ENCODE data around the gene TSPO2. TPM values are rescaled to one million over a fixed set of nuclear protein-coding genes. Genes with fewer than 3 reads are reported as not detected.

Gene TSPO2
- polyA plus RNA-seq, 3 donors = not detected

DNA sequence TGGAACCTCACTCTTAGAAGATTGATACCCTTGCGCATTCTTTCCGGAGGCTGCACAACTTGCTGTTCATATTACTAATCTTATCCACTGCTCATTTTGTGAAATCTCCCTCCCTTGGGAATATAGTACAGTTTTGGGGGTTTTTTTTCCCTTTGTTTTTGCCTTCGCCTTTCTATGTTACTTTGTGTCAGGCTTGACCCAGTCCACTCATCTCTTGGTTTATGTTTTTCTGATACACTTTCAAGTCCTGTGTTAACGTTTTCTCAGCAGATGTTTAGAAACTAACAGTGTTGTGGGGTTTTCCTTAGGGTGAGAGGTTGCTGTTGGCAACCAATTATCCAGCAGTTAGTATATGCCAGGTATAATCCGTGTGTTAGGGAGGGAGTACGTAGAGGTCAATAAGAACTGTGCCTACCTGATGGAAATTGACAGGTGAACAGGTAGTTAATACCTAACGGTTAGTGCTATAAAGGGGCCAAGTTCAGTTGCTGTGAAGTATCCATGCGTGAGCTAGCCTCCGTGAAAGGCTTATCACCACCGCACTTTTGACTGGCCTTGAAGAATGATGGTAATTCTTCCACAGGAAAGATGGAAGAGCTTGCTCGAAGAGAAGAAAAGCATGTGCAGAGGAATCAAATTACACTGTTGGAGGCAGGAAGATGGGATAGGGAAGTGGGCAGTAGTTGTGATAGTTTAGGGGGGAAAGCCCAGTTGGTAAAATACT, 31.9 kb downstream of the TSPO2 start:
- Histone ChIP-seq H3K4me3 (replicated peaks in 1 of 3; ENCODE audit: low read depth in 2 of 3, low read length in 3 of 3) (peak overlapping the region; percentile 80 to 88 (median 88)), H2AFZ (ENCODE audit: insufficient read depth, low read depth, low read length, poor library complexity, severe bottlenecking) (peak overlapping the region; percentile 67), H4K20me1 (ENCODE audit: insufficient read depth, low read length) (peaks cover 31% of the 10 kb centered on the region), H3K4me1 (ENCODE audit: control insufficient read depth in 1 of 2, insufficient read depth in 2 of 2, low read length in 2 of 2) (peaks cover 18 to 27% of the 10 kb centered on the region in 2 donors), H3K27ac (ENCODE audit: low read depth in 1 of 2, low read length in 2 of 2) (peak overlapping the region; percentile 96 to 98), H3K9me3 (replicated peaks in 1 of 2; ENCODE audit: control insufficient read depth in 1 of 2, insufficient read depth in 1 of 2, low read length in 2 of 2) (no peaks in the 10 kb centered on the region), H3K36me3 (replicated peaks in 1 of 2; ENCODE audit: control insufficient read depth in 1 of 2, insufficient read depth in 2 of 2, low read length in 2 of 2) (peaks cover 5 to 22% of the 10 kb centered on the region in 2 donors), H3K79me2 (ENCODE audit: insufficient read depth, low read length) (peaks cover 68% of the 10 kb centered on the region), H3K4me2 (replicated peaks; ENCODE audit: extremely low read depth, low read length, poor library complexity, severe bottlenecking) (peak overlapping the region; percentile 83), H3K27me3 (ENCODE audit: control insufficient read depth in 2 of 2, insufficient read depth in 2 of 2, low read length in 2 of 2) (no peaks in the 10 kb centered on the region), H3K9ac (ENCODE audit: insufficient read depth, low read length, poor library complexity, severe bottlenecking) (peak overlapping the region; percentile 99)
- peak overlapping the region; percentile 86 to 92 for H3K4me3 Mint-ChIP-seq
- intact Hi-C loops (cut with micrococcal nuclease) = loop anchor here (5.0 to 10.0 kb wide), 3 partner anchors 108 to 661 kb away; partner anchors contain the start of gene TFEB (in 1 of the 2)
- DNase-seq = peak in 1 of 3 donors; percentile 27
- peaks cover 31% of the 10 kb centered on the region for H3K4me1 Mint-ChIP-seq
- peak overlapping the region; percentile 94 to 97 (median 96) for H3K27ac Mint-ChIP-seq
- H3K36me3 Mint-ChIP-seq = peaks cover 17 to 20% of the 10 kb centered on the region in 2 donors
- H3K9me3 Mint-ChIP-seq = no peaks in the 10 kb centered on the region
- no peaks in the 10 kb centered on the region for H3K27me3 Mint-ChIP-seq (ENCODE audit: low read depth in 3 of 3)
- WGBS (ENCODE audit: insufficient coverage) = 17% methylated on average over 9 of the region's 11 CpGs
- no peak for TF ChIP-seq CTCF (IDR thresholded peaks at IDR 0.05)

DNA sequence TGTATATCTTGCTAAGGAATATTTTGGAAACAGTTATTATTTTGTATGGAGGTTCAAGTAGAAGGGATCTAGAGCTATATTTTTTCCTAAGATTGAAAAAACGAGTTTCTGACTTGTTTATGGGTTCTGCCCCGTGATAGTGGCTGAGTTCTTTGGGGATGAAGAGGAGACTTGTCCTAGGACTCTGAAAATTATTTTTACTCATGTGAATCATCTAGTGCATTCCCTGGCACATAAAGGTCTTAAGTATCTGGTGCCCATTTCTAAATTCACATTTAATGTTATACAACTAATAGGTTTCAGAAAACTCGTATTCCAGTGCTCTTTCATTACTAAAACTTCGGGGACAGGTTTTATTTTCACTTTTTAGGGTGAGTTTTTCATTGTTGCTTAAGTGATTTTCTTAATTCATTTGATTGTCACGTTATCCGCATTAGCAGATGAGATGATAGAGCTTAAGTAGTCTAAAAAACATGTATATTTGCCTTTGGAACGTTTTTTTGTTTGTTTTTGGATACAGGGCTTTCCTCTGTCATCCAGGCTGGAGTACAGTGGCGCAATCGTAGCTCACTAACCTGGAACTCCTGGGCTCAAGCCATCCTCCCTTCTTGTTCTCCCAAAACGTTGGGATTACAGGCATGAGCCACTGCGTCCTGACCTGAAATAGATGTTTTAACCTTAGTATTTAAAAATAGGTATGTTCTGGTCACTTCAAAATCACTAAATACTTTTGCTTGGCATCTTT, 32.6 kb downstream of the TSPO2 start:
- Histone ChIP-seq H3K36me3 (replicated peaks in 1 of 2; ENCODE audit: control insufficient read depth in 1 of 2, insufficient read depth in 2 of 2, low read length in 2 of 2) (peaks cover 10 to 22% of the 10 kb centered on the region in 2 donors), H3K9ac (ENCODE audit: insufficient read depth, low read length, poor library complexity, severe bottlenecking) (peak overlapping the region; percentile 99), H3K79me2 (ENCODE audit: insufficient read depth, low read length) (peaks cover 75% of the 10 kb centered on the region), H2AFZ (ENCODE audit: insufficient read depth, low read depth, low read length, poor library complexity, severe bottlenecking) (no peak overlapping the region), H4K20me1 (ENCODE audit: insufficient read depth, low read length) (peaks cover 31% of the 10 kb centered on the region), H3K4me2 (replicated peaks; ENCODE audit: extremely low read depth, low read length, poor library complexity, severe bottlenecking) (peak overlapping the region; percentile 83), H3K27ac (ENCODE audit: low read depth in 1 of 2, low read length in 2 of 2) (peak overlapping the region in 1 of 2 donors; percentile 98), H3K4me1 (ENCODE audit: control insufficient read depth in 1 of 2, insufficient read depth in 2 of 2, low read length in 2 of 2) (peaks cover 19 to 27% of the 10 kb centered on the region in 2 donors), H3K27me3 (ENCODE audit: control insufficient read depth in 2 of 2, insufficient read depth in 2 of 2, low read length in 2 of 2) (no peaks in the 10 kb centered on the region), H3K4me3 (replicated peaks in 1 of 3; ENCODE audit: low read depth in 2 of 3, low read length in 3 of 3) (peak overlapping the region in 1 of 3 experiments; percentile 88), H3K9me3 (replicated peaks in 1 of 2; ENCODE audit: control insufficient read depth in 1 of 2, insufficient read depth in 1 of 2, low read length in 2 of 2) (no peaks in the 10 kb centered on the region)
- TF ChIP-seq CTCF (IDR thresholded peaks at IDR 0.05) = no peak
- WGBS (ENCODE audit: insufficient coverage) = 92% methylated on average over 2 of the region's 11 CpGs
- peak overlapping the region; percentile 86 to 92 for H3K4me3 Mint-ChIP-seq
- no peaks in the 10 kb centered on the region for H3K27me3 Mint-ChIP-seq (ENCODE audit: low read depth in 3 of 3)
- peaks cover 31% of the 10 kb centered on the region for H3K4me1 Mint-ChIP-seq
- H3K9me3 Mint-ChIP-seq = no peaks in the 10 kb centered on the region
- intact Hi-C loops (cut with micrococcal nuclease) = loop anchor here (5.0 to 10.0 kb wide), 3 partner anchors 107 to 660 kb away; partner anchors contain the start of gene TFEB (in 1 of the 2)
- H3K27ac Mint-ChIP-seq = peak overlapping the region; percentile 94 to 97 (median 96)
- DNase-seq = no peak
- peaks cover 19 to 20% of the 10 kb centered on the region in 2 donors for H3K36me3 Mint-ChIP-seq
